ENCODE data around the gene MEGF6.

Gene MEGF6

GRCh38 chr1:3552751-3553150 lies 58.6 kb downstream of the MEGF6 start:
- no peak for DNase-seq (ENCODE audit: low read depth)

GRCh38 chr1:3552176-3552575 lies 59.1 kb downstream of the MEGF6 start:
- no peak for DNase-seq (ENCODE audit: low read depth)

- DNase-seq (ENCODE audit: low read depth), result no peak
Measured at GRCh38 chr1:3551711-3552110, 59.6 kb downstream of the MEGF6 start.

- no peak for DNase-seq (ENCODE audit: low read depth)
Measured at GRCh38 chr1:3551290-3551678, 60.0 kb downstream of the MEGF6 start.

- no peak for DNase-seq (ENCODE audit: low read depth)
Measured at GRCh38 chr1:3550511-3551289, 60.6 kb downstream of the MEGF6 start.

- DNase-seq (ENCODE audit: low read depth), result no peak
Measured at GRCh38 chr1:3548895-3549294, 62.4 kb downstream of the MEGF6 start.

- peak; percentile 52 for DNase-seq (ENCODE audit: low read depth)
Measured at GRCh38 chr1:3548156-3548893, 63.0 kb downstream of the MEGF6 start.

GRCh38 chr1:3547055-3548005 lies 64.0 kb downstream of the MEGF6 start:
- DNase-seq (ENCODE audit: low read depth), result no peak

- DNase-seq (ENCODE audit: low read depth), result no peak
Measured at GRCh38 chr1:3546048-3546384, 65.3 kb downstream of the MEGF6 start.

- peak; percentile 20 for DNase-seq (ENCODE audit: low read depth)
Measured at GRCh38 chr1:3545363-3546047, 65.8 kb downstream of the MEGF6 start.

GRCh38 chr1:3544040-3544977 lies 67.0 kb downstream of the MEGF6 start:
- DNase-seq (ENCODE audit: low read depth), result no peak

- DNase-seq (ENCODE audit: low read depth), result peak; percentile 87
Measured at GRCh38 chr1:3543076-3544039, 68.0 kb downstream of the MEGF6 start.

GRCh38 chr1:3542676-3543075 lies 68.6 kb downstream of the MEGF6 start:
- DNase-seq (ENCODE audit: low read depth), result no peak

- DNase-seq (ENCODE audit: low read depth), result no peak
Measured at GRCh38 chr1:3541936-3542335, 69.4 kb downstream of the MEGF6 start.

- DNase-seq (ENCODE audit: low read depth), result no peak
Measured at GRCh38 chr1:3541465-3541864, 69.8 kb downstream of the MEGF6 start.

- DNase-seq (ENCODE audit: low read depth), result no peak
Measured at GRCh38 chr1:3540876-3541275, 70.4 kb downstream of the MEGF6 start.

GRCh38 chr1:3539707-3540425 lies 71.4 kb downstream of the MEGF6 start:
- peak; percentile 21 for DNase-seq (ENCODE audit: low read depth)

- no peak for DNase-seq (ENCODE audit: low read depth)
Measured at GRCh38 chr1:3537359-3537758, 73.9 kb downstream of the MEGF6 start.
